WTC11 (cell line): ENCODE measurements around the gene SMYD3.

Experiments used
- ATF3 ChIP-seq: sonication (generic); formaldehyde crosslinking; conservative IDR thresholded peaks from 2 replicates; pipeline ENCODE4 v1.8.1; 2022; ENCODE audit warnings: mild to moderate bottlenecking, missing genetic modification reagents
- CREM ChIP-seq: sonication (generic); formaldehyde crosslinking; IDR thresholded peaks from 2 replicates; pipeline ENCODE4 v1.8.1; 2022; ENCODE audit warnings: mild to moderate bottlenecking, missing genetic modification reagents, moderate library complexity
- CTCF ChIP-seq: fragments of 200-600 bp; IDR thresholded peaks from 2 replicates; pipeline ENCODE4 v1.8.0; 2022; ENCODE audit warnings: antibody characterized with exemption
- PREB ChIP-seq: sonication (generic); formaldehyde crosslinking; IDR thresholded peaks from 2 replicates; pipeline ENCODE4 v1.8.1; 2022; ENCODE audit warnings: mild to moderate bottlenecking, missing genetic modification reagents, moderate library complexity, borderline replicate concordance
- TCF7 ChIP-seq: sonication (generic); formaldehyde crosslinking; IDR thresholded peaks from 2 replicates; pipeline ENCODE4 v1.8.0; 2022; ENCODE audit warnings: mild to moderate bottlenecking, low read depth, missing genetic modification reagents, moderate library complexity

- TF ChIP-seq CTCF = no peak
- TF ChIP-seq ATF3 (CRISPR knock-in tag) = no peak
- TF ChIP-seq TCF7 (CRISPR knock-in tag) = no peak
- no peak for TF ChIP-seq PREB
- no peak for TF ChIP-seq CREM (CRISPR knock-in tag)
Measured at GRCh38 chr1:245903851-245904250, 603.2 kb downstream of the SMYD3 start.
